Mesothelial cell of epicardium (in vitro differentiated cells): Measurements from ENCODE around the gene SSC5D. TPM values are rescaled to one million over a fixed set of nuclear protein-coding genes. Genes with fewer than 3 reads are reported as not detected.
A peak's percentile ranks its signal among the peaks of the same experiment; 100 is the strongest.

Source experiments
- DNase-seq, 2 experiments: peaks; one replicate each; pipeline ENCODE4 v3.0.0; 2021; ENCODE audit warnings: low spot score in 2 of 2; ENCODE audit not compliant: unreplicated experiment in 2 of 2
- H3K27ac Mint-ChIP-seq: 2 replicates; pipeline ENCODE4 v1.8.0; 2021; ENCODE audit warnings: mixed read lengths
- H3K27me3 Mint-ChIP-seq: 2 replicates; pipeline ENCODE4 v1.8.0; 2021; ENCODE audit warnings: low read depth, mixed read lengths
- H3K36me3 Mint-ChIP-seq: 2 replicates; pipeline ENCODE4 v1.8.0; 2021; ENCODE audit warnings: mixed read lengths
- H3K4me1 Mint-ChIP-seq: 2 replicates; pipeline ENCODE4 v1.8.0; 2021; ENCODE audit warnings: mixed read lengths
- H3K4me3 Mint-ChIP-seq: 2 replicates; pipeline ENCODE4 v1.8.0; 2021; ENCODE audit warnings: mild to moderate bottlenecking, moderate library complexity, mixed read lengths
- H3K9me3 Mint-ChIP-seq: 2 replicates; pipeline ENCODE4 v1.8.0; 2021; ENCODE audit warnings: mixed read lengths
- total RNA-seq: library from RNA; stranded (reverse); gene quantifications from 3 replicates; pipeline ENCODE4 v1.2.1, GENCODE V29; 2021
- TF ChIP-seq, protein P1 (sequence below): fragments of 200-600 bp; sonication (generic); IDR thresholded peaks from one replicate; pipeline ENCODE4 v1.5.0; 2021; ENCODE audit warnings: antibody characterized with exemption; ENCODE audit not compliant: unreplicated experiment

Gene SSC5D
- total RNA-seq, 1 donor from 2014 or later, result 7.0 TPM

DNA sequence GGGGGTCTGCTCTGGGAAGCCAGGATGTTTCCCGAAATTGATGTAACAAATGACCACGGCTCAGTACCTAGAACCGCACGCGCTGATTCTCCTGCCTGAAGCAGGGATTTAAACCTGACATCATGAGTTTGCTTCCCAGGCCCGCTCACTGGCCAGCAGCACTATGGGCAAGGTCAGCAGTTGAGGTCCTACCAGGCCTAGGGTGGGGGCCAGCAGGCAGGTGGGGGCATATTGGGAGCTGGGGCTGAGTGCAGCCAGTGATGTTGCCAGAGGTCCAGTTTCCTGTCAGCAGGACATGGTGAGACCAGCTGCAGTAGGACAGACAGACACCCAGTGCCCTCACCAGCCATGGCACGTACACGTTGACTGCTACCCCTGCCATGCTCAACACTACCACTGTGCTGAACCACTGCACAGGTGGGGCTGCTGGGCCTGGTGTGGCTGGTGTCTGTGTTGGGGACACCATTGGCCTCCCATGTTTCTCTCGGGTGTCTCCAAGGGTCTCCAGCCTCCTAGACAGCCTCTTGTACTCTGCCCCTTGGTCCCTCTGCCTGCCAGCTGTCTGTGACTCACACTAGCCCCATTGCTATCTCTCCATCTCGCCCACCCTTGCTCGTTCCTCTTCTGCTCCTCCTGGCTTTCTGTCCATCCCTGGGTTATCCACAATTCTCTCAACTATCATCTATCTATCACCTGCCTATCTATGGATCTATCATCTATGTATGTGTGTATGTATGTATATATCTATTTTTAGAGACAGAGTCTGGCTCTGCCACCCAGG is 22.6 kb upstream of the SSC5D start:
- TF ChIP-seq, protein P1, sequence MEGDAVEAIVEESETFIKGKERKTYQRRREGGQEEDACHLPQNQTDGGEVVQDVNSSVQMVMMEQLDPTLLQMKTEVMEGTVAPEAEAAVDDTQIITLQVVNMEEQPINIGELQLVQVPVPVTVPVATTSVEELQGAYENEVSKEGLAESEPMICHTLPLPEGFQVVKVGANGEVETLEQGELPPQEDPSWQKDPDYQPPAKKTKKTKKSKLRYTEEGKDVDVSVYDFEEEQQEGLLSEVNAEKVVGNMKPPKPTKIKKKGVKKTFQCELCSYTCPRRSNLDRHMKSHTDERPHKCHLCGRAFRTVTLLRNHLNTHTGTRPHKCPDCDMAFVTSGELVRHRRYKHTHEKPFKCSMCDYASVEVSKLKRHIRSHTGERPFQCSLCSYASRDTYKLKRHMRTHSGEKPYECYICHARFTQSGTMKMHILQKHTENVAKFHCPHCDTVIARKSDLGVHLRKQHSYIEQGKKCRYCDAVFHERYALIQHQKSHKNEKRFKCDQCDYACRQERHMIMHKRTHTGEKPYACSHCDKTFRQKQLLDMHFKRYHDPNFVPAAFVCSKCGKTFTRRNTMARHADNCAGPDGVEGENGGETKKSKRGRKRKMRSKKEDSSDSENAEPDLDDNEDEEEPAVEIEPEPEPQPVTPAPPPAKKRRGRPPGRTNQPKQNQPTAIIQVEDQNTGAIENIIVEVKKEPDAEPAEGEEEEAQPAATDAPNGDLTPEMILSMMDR, result no peak
- Mint-ChIP-seq H3K4me1 (peaks cover 14% of the 10 kb centered on the region), H3K27me3 (peaks cover 46% of the 10 kb centered on the region), H3K9me3 (no peaks in the 10 kb centered on the region), H3K36me3 (no peaks in the 10 kb centered on the region), H3K27ac (no peak overlapping the region), H3K4me3 (no peak overlapping the region)
- DNase-seq, result no peak

DNA sequence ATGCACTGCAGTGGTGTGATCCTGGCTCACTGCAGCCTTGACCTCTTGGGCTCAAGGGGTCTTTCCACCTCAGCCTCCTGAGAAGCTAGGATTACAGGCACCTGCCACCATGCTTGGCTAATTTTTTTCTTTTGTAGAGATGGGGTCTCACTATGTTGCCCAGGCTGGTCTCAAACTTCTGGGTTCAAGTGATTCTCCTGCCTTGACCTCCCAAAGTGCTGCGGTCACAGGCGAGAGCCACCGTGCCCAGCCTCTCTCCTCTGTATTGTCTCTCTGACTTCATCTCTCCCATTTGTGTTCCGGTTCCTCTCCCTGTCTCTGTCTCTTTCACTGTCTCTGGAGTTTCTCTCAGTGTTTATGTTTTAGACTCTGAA is 22.0 kb upstream of the SSC5D start:
- TF ChIP-seq, protein P1, result no peak
- peaks cover 10% of the 10 kb centered on the region for H3K4me1 Mint-ChIP-seq
- no peaks in the 10 kb centered on the region for H3K36me3 Mint-ChIP-seq
- peaks cover 46% of the 10 kb centered on the region for H3K27me3 Mint-ChIP-seq
- no peak overlapping the region for H3K27ac Mint-ChIP-seq
- H3K4me3 Mint-ChIP-seq, result no peak overlapping the region
- no peaks in the 10 kb centered on the region for H3K9me3 Mint-ChIP-seq
- no peak for DNase-seq

DNA sequence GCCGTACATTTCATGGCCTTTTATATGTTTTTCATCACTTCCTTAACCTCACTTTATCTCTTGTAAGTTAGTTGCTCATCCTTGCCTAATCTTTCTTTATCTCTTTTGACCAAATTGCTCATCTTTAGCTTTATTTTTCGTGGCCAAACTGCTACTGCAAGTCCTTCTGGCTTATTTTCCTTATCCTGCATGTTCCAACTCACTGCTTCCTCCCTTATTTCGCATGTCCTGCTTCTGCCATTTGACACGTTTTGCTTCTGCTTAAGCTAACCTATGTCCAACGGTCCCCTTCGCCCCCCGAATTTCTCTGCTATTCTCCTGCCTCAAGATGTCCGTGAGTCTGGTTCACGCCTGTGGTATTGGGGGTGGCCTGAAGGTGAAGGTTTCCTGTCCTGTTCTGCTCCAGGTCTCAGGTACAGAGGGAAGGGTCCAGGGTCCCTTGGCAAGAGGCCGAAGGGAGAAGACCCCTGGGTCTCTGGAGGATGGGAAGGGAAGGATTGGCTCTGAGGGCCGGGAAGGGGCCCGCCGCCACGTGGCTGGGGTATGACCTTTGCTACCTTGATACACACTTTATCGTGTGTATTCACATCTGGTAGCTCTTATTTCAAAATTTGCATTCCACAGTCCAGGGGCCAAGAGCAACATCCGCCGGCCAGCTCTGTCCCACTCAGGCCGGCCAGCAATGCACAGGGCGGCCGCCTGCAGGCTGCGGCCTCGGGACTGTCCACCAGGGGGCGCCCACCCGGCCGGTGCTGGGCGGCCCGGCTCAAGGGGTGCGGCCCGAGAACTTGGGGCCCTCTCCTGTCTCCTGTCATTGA is 20.8 kb upstream of the SSC5D start:
- no peaks in the 10 kb centered on the region for H3K9me3 Mint-ChIP-seq
- peaks cover 41% of the 10 kb centered on the region for H3K27me3 Mint-ChIP-seq
- peaks cover 3% of the 10 kb centered on the region for H3K4me1 Mint-ChIP-seq
- H3K4me3 Mint-ChIP-seq, result no peak overlapping the region
- DNase-seq, result peak in 1 of 2 experiments; percentile 82
- no peak overlapping the region for H3K27ac Mint-ChIP-seq
- TF ChIP-seq, protein P1, result peak; percentile 99
- no peaks in the 10 kb centered on the region for H3K36me3 Mint-ChIP-seq

DNA sequence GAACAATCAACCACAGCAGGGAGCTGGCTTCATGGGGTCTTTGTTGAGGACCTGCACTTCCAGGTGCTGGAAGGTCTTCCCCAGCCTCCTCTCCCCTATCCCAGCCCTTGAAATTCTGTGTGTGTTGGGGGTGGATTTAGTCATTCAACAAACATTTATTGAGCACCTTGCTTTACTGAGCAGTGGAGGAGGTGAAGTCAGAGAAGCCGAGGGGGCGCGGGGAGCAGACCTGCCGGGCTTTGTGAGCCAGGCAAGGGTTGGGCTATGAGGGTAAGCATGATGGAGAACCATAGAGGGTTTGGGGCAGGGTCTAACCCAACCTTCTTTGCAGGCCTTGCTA is 20.2 kb upstream of the SSC5D start:
- Mint-ChIP-seq H3K27ac (no peak overlapping the region), H3K9me3 (no peaks in the 10 kb centered on the region), H3K36me3 (no peaks in the 10 kb centered on the region), H3K4me1 (peaks cover 3% of the 10 kb centered on the region), H3K27me3 (peaks cover 37% of the 10 kb centered on the region), H3K4me3 (no peak overlapping the region)
- no peak for DNase-seq
- TF ChIP-seq, protein P1, result peak; percentile 68

DNA sequence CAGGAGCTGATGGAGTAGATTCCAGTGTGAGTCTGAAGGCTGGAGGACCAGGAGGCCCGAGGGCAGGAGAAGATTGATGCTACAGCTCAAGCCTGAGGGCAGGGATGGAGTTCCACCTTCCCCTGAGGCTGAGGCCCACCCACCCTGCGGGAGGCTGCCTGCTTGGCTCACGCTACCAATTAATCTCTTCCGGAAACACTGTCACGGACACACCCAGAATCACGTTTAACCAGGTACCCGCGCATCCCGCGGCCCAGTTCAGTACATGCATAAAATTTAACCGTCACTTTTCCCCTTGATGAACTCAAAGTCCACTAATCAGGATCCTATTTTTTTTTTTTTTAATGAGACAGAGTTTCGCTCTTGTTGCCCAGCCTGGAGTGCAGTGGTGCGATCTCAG is 17.0 kb upstream of the SSC5D start:
- DNase-seq, result no peak
- H3K4me3 Mint-ChIP-seq, result no peak overlapping the region
- peaks cover 8% of the 10 kb centered on the region for H3K4me1 Mint-ChIP-seq
- H3K36me3 Mint-ChIP-seq, result no peaks in the 10 kb centered on the region
- no peaks in the 10 kb centered on the region for H3K9me3 Mint-ChIP-seq
- no peak overlapping the region for H3K27ac Mint-ChIP-seq
- TF ChIP-seq, protein P1, result no peak
- peaks cover 10% of the 10 kb centered on the region for H3K27me3 Mint-ChIP-seq
